VCaP (cell line): Measurements from ENCODE around the gene CUL3.

ENCODE experiments used
- H3K27ac ChIP-seq: fragments of 450-650 bp; 2 replicates; pipeline ENCODE4 v1.5.1; 2017
- TF ChIP-seq, protein P1 (sequence below): fragments of 450-650 bp; conservative IDR thresholded peaks from 2 replicates; pipeline ENCODE4 v1.5.1; 2017; ENCODE audit warnings: mild to moderate bottlenecking, moderate library complexity

Gene CUL3

DNA sequence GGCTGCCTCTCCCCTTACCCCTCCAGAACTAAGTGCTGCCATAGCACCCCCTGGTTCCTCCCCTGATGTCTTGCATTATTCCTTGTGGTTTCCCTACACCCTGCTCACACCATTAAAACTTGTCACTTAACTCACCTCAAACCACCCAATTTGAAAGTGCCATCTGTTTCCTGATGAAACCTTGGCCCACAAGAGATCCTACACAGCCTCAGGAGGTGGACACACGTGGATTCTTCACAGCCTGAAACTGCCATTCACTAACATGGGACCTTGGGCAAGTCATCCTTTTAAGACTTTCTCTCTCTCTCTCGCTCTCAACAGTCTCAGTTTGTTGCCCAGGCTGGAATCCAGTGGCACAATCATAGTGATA, 155.7 kb downstream of the CUL3 start:
- no peak overlapping the region for H3K27ac ChIP-seq
- TF ChIP-seq, protein P1, sequence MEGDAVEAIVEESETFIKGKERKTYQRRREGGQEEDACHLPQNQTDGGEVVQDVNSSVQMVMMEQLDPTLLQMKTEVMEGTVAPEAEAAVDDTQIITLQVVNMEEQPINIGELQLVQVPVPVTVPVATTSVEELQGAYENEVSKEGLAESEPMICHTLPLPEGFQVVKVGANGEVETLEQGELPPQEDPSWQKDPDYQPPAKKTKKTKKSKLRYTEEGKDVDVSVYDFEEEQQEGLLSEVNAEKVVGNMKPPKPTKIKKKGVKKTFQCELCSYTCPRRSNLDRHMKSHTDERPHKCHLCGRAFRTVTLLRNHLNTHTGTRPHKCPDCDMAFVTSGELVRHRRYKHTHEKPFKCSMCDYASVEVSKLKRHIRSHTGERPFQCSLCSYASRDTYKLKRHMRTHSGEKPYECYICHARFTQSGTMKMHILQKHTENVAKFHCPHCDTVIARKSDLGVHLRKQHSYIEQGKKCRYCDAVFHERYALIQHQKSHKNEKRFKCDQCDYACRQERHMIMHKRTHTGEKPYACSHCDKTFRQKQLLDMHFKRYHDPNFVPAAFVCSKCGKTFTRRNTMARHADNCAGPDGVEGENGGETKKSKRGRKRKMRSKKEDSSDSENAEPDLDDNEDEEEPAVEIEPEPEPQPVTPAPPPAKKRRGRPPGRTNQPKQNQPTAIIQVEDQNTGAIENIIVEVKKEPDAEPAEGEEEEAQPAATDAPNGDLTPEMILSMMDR: no peak

DNA sequence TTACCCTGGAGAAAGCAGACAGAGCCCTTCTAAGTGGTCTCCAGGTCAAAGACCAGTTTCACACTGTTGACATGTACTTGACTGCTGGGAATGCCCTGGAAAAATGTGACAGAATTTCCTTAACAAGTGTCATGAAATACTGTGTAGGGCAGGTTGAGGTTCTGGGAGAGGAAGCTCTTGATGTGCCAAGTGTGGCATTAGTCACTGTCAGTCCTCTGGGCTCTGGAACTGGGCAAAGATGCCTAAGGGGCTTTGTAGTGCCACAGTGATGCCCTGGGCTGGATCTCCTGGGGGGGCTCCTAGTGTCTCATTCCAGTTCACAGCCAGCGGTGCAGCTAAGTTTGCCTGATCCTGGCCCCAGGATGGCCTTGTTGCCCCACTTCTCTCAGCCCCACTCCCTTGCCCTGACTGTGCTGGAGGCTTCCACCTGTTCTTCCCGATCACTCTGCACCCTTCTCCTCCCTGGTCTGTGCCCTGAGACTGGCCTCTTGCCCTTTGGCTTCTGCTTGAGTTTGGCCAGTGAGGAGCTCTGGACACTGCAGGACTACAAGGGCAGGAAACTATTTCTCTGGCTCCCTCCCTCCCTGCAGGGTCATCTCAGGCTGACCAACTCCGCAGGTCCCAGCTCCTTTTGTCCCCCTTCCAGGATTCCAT, 156.2 kb downstream of the CUL3 start:
- TF ChIP-seq, protein P1: no peak
- no peak overlapping the region for H3K27ac ChIP-seq

DNA sequence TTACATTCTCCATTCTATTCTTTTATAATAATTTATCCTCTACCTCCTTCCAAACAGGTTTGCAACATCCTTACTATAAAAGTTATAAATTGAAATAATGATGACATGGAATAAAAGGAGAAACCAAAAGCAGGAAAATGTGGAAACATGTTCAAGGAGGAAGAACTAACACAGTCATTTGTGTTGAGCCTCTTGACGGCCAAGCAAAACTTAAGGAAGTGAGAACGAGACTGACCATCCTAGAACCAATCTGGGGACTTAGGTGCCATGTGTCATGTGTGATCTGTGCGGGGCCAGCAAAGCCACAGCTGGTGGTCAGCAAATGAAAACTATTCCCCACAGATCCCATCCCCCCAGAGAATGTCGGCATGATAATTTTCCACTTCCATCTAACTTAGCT, 157.7 kb downstream of the CUL3 start:
- TF ChIP-seq, protein P1: no peak

DNA sequence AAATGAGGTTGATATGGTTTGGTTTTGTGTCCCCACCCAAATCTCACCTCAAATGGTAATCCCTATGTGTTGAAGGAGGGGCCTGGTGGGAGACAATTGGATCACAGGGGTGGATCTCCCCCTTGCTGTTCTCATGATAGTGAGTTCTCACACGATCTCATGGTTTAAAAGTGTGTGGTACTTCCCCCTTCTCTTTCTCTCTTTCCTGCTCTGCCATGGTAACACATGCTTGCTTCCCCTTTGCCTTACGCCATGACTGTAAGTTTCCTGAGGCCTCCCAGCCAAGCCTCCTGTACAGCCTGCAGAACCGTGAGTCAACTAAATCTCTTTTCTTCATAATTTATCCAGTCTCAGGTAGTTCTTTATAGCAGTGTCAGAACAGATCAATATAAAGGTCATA, 158.5 kb downstream of the CUL3 start:
- TF ChIP-seq, protein P1: no peak
- no peak overlapping the region for H3K27ac ChIP-seq

More for the DNA sequence above, 157.7 kb downstream of the CUL3 start:
- H3K27ac ChIP-seq: no peak overlapping the region

DNA sequence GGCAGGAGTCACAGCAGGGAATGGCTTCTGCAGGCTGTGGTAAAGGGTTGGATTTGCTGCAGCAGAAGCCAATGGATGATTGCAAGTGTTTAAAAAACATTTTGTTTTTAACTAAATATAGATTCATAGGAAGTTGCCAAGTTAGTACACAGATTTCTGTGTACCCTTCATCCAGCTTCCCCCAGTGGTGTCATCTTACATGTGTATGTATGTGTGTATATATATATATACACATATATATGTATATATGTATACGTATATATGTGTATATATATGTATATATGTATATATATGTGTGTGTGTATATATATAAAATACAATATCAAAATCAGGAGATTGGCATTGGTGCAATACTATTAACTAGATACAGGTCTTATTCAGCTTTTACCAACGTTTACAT, 164.1 kb downstream of the CUL3 start:
- TF ChIP-seq, protein P1: no peak
- no peak overlapping the region for H3K27ac ChIP-seq
